ENCODE data around the gene LARGE1.
A peak's percentile ranks its signal among the peaks of the same experiment; 100 is the strongest.

Gene LARGE1

GRCh38 chr22:33456511-33456910 lies 463.8 kb downstream of the LARGE1 start:
- Mint-ChIP-seq H3K4me3 (no peak overlapping the region), H3K4me1 (peaks cover 6% of the 10 kb centered on the region), H3K9me3 (peaks cover 5% of the 10 kb centered on the region), H3K27ac (no peak overlapping the region), H3K27me3 (ENCODE audit: low read depth) (no peaks in the 10 kb centered on the region), H3K36me3 (ENCODE audit: low read depth) (peaks cover 13% of the 10 kb centered on the region)
- TF ChIP-seq, protein P1, sequence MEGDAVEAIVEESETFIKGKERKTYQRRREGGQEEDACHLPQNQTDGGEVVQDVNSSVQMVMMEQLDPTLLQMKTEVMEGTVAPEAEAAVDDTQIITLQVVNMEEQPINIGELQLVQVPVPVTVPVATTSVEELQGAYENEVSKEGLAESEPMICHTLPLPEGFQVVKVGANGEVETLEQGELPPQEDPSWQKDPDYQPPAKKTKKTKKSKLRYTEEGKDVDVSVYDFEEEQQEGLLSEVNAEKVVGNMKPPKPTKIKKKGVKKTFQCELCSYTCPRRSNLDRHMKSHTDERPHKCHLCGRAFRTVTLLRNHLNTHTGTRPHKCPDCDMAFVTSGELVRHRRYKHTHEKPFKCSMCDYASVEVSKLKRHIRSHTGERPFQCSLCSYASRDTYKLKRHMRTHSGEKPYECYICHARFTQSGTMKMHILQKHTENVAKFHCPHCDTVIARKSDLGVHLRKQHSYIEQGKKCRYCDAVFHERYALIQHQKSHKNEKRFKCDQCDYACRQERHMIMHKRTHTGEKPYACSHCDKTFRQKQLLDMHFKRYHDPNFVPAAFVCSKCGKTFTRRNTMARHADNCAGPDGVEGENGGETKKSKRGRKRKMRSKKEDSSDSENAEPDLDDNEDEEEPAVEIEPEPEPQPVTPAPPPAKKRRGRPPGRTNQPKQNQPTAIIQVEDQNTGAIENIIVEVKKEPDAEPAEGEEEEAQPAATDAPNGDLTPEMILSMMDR (IDR thresholded peaks at IDR 0.05; ENCODE audit: unreplicated experiment in 3 of 3) = no peak

DNA sequence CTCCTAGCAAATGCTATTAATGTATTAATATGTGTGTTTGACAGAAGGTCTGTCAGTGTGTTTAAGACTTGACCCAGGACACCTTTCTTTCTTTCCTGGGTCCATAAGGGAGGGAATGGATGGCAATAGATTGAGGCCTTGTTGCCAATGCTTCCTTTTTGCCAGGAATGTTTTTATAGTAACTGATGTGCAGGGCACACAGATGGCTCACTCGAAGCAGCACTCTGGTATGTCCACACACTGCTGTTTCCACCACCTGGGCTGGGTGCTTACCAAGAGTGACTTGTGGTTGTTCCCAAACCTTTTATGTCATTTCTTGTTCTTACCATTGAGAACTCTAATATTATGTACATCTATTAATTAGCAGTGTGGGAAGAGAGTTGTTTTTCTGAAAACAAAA lies 465.2 kb downstream of the LARGE1 start:
- no peaks in the 10 kb centered on the region for H3K36me3 Mint-ChIP-seq (ENCODE audit: low read depth)
- no peak overlapping the region for H3K27ac Mint-ChIP-seq
- TF ChIP-seq, protein P1 (IDR thresholded peaks at IDR 0.05; ENCODE audit: unreplicated experiment in 3 of 3) = no peak
- H3K27me3 Mint-ChIP-seq (ENCODE audit: low read depth) = no peaks in the 10 kb centered on the region
- peaks cover 6% of the 10 kb centered on the region for H3K4me1 Mint-ChIP-seq
- H3K4me3 Mint-ChIP-seq = no peak overlapping the region
- H3K9me3 Mint-ChIP-seq = no peaks in the 10 kb centered on the region

DNA sequence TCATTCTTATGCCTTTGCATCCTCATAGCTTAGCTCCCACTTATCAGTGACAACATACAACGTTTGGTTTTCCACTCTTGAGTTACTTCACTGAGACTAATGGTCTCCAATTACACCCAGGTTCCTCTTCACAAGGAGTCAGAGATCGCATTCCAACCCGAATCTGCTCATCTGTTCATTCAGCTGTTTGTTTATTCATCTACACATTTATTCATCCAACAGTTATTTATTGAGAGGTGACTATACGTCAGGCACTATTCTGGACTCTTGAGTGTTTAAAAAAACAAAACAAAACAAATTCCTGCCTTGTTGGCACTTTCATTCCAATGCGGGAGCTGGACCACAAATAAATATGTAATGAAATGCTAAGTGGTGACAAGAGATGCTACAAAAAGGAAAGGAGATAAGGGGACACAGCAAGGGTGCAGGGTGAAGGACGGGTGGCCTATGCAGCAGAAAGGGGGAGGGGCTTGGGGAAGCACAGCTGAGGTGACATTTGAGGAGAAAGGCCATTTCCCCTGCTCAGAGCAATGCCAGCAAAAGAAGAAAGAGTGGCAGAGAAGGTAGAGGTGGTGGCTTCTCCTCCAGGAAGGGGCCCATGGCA lies 468.3 kb downstream of the LARGE1 start:
- Mint-ChIP-seq H3K27ac (no peak overlapping the region), H3K4me3 (no peak overlapping the region), H3K27me3 (ENCODE audit: low read depth) (no peaks in the 10 kb centered on the region), H3K4me1 (peaks cover 6% of the 10 kb centered on the region), H3K36me3 (ENCODE audit: low read depth) (no peaks in the 10 kb centered on the region), H3K9me3 (no peaks in the 10 kb centered on the region)
- TF ChIP-seq, protein P1 (IDR thresholded peaks at IDR 0.05; ENCODE audit: unreplicated experiment in 3 of 3) = no peak

- H3K9me3 Mint-ChIP-seq = no peaks in the 10 kb centered on the region
- H3K27ac Mint-ChIP-seq = no peak overlapping the region
- TF ChIP-seq, protein P1 (IDR thresholded peaks at IDR 0.05; ENCODE audit: unreplicated experiment in 3 of 3) = no peak
- no peaks in the 10 kb centered on the region for H3K36me3 Mint-ChIP-seq (ENCODE audit: low read depth)
- H3K4me3 Mint-ChIP-seq = no peak overlapping the region
- H3K4me1 Mint-ChIP-seq = peaks cover 6% of the 10 kb centered on the region
- H3K27me3 Mint-ChIP-seq (ENCODE audit: low read depth) = no peaks in the 10 kb centered on the region
These were observed 469.5 kb downstream of the LARGE1 start for GRCh38 chr22:33450756-33451155.

GRCh38 chr22:33447733-33448132 lies 472.5 kb downstream of the LARGE1 start:
- peaks cover 13% of the 10 kb centered on the region for H3K4me1 Mint-ChIP-seq
- H3K36me3 Mint-ChIP-seq (ENCODE audit: low read depth) = no peaks in the 10 kb centered on the region
- no peaks in the 10 kb centered on the region for H3K27me3 Mint-ChIP-seq (ENCODE audit: low read depth)
- H3K27ac Mint-ChIP-seq = no peak overlapping the region
- H3K4me3 Mint-ChIP-seq = no peak overlapping the region
- TF ChIP-seq, protein P1 (IDR thresholded peaks at IDR 0.05; ENCODE audit: unreplicated experiment in 3 of 3) = no peak
- no peaks in the 10 kb centered on the region for H3K9me3 Mint-ChIP-seq

DNA sequence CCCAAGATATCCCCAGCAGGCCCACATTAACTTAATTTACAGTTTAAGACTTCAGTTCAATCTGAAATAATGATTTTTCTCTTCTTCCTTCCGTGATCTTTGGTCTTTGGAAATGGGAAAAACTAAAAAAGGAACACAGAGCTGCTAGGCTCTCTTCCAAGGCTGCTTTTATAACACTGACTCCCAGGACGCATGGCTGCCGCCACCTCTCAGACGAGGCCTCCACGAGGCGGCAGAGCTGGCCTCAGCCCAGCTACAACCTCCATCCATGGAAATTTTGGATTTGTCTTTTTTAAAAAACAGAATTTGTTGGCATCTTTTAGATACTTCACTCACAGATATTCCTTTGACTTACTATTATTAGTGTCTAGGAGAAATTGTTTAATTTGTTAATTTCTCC lies 476.6 kb downstream of the LARGE1 start:
- no peaks in the 10 kb centered on the region for H3K27me3 Mint-ChIP-seq (ENCODE audit: low read depth)
- H3K27ac Mint-ChIP-seq = peak overlapping the region in 1 of 3 experiments; percentile 13
- TF ChIP-seq, protein P1 (IDR thresholded peaks at IDR 0.05; ENCODE audit: unreplicated experiment in 3 of 3) = no peak

More for the DNA sequence above, 476.6 kb downstream of the LARGE1 start:
- Mint-ChIP-seq H3K4me3 (no peak overlapping the region), H3K4me1 (peaks cover 14% of the 10 kb centered on the region), H3K36me3 (ENCODE audit: low read depth) (no peaks in the 10 kb centered on the region), H3K9me3 (no peaks in the 10 kb centered on the region)

All from nephron (organoid).